Measurements from ENCODE around the gene ZCCHC10.

The ZCCHC10 gene

DNA sequence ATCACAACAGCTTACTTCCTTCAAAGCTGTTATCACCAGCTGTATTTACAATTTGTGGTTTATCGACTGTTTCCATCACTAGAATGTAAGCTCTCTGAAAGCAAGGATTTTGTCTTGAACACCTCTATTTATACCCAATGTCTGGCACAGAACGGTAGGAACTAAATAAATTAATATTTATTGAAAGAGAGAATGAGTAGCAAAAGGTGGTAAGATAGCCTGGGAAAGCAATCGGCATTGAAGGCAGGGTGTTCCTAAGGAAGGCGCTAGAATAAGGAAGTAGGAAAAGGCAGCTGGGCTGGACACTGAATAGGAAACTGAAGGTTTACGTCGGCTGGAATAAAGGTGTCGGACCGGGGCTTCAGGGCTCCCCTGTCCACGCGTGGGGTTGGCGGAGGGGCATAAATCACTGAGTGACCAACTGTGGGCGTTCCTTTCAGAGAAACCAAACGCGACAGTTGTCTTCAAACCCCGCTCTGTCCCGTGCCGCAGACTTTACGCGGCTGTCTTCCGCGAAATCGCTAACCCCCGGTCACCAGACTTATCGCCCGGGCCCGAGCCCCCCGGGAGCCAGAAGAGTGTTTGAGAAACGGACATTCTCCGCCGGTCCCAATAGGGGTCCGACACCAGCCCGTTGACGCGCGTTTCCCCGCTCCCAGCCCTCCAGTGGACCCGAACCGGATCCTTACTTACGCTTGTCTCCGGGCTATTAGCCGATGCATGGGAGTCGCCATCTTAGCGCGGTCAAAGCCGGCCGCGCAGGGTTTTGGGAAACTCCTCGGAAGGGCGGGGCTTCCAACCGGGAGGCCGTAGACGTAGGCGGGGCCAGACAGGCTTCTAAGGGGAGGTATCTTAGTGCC lies at the start of gene ZCCHC10:
ZCCHC10 (minus strand) TSS at position 746 of the 860 bp plus-strand sequence; CDS start at position 734, 12 bp downstream.
- peak; percentile 92 for DNase-seq (ENCODE audit: low read depth)

DNA sequence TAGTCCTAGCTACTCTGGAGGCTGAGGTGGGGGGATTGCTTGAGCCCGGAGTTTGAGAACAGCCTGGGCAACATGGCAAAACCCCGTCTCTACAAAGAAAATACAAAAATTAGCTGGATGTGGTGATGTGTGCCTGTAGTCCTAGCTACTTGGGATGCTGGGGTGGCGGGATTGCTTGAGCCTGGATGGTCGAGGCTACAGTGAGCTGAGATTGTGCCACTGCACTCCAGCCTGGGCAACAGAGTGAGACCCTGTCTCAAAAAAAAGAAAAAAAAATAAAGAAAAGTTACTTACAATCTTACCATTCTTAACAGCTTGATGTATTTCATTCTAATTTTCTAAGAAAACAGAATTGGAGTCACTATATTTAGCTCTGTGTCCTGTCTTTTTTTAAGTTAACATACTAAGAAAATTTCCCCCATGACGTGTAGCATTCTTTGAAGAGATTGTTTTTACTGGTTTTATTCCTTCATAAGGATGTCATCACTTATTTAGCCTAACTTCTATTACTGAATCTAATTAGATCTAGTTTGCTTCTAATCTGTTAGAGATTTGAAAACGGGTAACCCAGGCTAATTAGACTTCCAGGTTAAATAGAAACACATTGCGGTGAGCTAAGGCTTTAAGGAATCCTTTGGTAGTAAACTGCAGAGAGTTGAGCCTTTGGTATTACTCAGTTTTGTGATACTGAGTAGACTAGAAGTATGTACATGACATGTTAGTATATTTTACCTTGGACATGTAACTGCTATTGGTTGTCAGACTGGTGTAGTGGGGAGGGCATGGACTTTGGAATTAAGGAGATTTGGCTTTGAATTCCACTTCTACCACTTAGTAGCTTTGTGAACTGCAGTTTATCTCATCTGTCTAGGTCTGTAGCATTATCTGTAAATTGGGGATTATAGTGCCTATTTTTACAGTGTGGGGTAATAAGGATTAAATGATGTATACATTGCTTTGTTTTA lies 49.5 kb upstream of the ZCCHC10 start:
- DNase-seq (ENCODE audit: low read depth) = peak; percentile 88

DNA sequence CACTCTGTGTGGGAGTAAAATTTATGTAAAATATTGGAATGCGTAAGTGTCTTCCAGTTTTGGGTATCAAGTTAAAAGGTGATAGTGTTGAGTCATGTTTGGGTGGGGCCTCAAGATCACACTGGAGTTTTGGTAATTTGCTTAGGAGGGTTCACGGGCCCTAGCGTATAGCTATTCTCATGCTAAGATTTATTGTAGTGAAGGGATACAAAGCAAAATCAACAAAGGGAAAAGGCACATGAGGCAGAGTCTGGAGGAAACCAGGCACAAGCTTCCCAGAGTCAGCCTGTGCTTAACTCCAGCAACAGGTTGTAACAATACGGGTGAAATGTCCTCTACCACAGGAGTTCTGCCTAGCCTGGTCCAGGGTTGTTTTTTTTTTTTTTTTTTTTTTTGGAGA lies 45.7 kb upstream of the ZCCHC10 start:
- no peak for DNase-seq (ENCODE audit: low read depth)

DNA sequence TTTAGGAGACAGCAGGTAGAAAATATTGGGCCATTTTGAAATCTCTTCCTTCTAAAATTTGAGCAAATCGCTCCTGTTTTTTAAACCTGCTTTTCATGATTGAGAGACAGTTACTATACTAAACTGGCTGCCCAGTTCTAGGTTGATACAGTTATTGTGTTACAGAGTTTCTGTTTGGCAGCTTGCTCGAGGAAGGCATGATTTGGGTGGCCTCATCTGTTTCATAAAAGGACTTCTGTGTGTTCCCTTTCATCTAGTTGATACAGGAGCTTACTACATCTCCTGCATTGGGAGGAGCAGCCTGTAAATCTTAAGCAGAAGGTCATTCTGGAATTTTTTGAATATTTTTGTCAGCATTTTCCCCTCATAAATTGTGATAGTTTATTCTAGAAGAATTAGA lies 39.7 kb upstream of the ZCCHC10 start:
- DNase-seq (ENCODE audit: low read depth) = no peak

DNA sequence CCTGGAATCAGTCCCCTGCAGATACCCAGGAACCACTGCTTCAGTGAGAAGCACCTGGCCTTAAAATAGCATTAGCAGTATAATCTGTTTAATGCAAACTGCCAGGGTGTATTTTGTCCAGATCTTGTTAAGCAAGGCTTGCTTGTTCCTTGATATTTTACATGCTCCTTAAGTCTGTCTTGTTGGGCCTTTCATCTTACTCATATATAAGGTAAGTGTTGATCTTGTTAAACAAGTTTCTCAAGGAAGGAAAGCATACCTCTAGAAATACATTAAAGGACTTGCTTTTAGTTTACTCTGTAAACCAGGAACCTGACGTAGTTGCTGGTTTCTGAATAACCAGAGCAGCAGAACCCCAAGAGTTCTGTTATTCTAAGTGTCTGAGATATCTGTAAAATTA lies 39.1 kb upstream of the ZCCHC10 start:
- DNase-seq (ENCODE audit: low read depth) = no peak

DNA sequence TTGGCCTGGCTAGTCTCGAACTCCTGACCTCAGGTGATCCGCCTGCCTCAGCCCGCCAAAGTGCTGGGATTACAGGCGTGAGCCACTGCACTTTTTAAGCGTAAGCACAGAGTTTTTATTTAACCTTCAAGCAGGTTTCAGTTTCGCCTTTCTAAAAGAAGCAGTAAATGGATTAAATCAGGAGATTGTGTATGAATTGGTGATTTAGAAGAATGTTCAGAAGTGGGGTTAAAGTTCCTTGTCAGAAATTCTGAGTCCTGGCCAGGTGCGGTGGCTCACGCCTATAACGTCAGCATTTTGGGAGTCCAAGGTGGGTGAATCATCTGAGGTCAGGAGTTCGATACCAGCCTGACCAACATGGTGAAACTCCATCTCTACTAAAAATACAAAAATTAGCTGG lies 37.6 kb upstream of the ZCCHC10 start:
- DNase-seq (ENCODE audit: low read depth) = no peak

DNA sequence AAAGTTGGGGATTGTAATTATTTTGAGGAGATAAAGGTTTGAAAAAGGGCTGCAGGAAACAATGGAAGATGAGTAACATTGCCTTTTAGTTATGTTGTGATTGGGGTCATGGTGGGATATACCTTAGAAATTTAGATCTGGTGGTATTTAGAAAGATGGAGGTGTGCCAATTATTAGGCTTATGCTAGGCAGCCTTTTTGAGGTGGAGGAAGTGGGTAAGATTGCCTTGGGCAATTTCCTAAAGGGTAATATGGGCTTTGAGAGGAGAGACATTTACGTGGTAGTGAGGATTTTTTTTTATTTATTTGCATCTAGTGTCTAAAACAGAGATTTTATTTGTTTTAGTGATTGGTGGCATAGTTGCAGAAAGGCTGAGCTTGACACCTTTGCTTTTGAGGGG lies 35.9 kb upstream of the ZCCHC10 start:
- DNase-seq (ENCODE audit: low read depth) = no peak

DNA sequence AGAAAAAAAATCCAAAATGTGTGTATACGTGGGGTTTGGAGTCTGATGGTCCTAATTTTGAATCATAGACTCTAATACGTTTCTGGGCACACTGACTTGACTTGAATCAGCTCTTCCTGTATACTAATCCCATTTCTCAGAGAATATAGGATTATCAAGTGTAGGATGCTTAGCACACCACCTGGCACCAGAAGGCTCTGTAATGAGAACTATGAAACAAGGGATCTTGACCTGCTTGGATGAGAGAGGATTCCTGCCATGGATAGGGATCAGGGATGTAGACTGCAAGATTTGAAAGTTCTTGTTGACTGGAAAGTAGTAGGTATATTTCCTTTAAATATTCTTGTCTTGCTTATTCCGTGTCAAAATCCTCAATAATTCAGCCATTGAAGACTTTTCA lies 33.3 kb upstream of the ZCCHC10 start:
- no peak for DNase-seq (ENCODE audit: low read depth)

DNA sequence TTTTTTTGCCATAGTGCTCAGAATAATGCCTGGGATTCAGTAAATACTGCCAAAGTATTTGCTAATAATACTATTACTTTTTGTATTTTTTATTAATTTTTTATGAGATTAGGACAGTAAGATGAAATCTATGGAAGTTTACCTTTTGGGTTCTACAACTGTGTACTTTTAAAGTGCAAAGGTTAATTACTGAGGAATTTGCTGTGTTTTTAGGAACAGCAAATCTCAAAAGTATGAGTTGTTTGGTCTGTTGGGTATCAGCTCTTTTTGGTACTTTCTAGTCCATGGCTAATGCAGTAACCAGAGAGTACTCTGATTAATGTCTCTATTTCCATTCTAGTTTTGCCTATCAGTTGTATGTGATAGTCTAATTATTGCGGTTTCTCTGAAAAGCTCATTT lies 30.5 kb upstream of the ZCCHC10 start:
- DNase-seq (ENCODE audit: low read depth) = no peak

DNA sequence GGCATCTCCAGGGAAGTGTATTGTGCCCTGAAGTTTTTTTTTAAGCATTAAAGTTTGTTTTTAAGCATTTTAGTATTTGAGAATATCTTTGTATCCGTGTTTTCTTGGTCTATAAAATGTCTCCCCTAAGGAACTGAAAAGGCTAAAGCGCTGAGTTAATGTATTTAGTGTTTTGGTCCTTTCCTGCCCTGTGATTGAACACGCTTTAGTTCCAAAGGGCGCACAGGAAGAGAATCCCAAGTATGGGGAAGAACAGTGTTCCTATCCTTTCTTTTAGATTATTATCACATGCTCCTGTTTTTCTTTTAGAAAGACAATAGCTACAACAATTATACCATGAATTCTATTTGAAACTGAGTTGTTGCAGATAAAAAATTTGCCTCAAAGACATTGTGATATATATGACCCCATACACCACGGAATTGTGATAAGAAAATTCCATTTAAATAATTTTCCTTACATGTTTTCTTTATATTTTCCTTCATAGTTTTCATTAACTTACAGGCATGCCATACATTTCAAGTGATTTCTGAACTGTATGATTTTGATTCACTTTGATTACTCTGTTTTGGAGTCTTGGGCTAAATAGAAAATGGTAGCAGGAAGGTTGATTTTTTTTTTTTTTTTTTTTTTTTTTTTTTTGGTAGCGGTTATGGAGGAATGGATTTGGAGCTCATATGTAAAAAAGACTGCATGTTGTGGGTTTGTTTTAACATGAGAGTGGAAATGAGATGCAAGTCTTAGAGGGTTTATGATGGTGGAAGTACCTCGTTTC lies 28.5 kb upstream of the ZCCHC10 start:
- DNase-seq (ENCODE audit: low read depth) = no peak

DNA sequence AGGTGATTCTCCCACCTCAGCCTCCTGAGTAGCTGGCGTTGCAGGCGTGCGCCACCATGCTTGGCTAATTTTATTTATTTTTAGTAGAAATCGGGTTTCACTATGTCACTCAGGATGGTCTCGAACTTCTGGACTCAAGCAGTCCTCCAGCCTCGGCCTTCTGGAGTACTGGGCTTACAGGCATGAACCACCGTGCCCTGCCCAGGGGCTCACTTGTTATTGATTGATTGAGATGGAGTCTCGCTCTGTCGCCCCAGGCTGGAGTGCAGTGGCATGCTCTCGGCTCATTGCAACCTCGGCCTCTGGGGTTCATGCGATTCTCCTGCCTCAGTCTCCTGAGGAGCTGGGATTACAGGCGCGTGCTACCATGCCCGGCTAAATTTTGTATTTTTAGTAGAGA lies 27.1 kb upstream of the ZCCHC10 start:
- no peak for DNase-seq (ENCODE audit: low read depth)

DNA sequence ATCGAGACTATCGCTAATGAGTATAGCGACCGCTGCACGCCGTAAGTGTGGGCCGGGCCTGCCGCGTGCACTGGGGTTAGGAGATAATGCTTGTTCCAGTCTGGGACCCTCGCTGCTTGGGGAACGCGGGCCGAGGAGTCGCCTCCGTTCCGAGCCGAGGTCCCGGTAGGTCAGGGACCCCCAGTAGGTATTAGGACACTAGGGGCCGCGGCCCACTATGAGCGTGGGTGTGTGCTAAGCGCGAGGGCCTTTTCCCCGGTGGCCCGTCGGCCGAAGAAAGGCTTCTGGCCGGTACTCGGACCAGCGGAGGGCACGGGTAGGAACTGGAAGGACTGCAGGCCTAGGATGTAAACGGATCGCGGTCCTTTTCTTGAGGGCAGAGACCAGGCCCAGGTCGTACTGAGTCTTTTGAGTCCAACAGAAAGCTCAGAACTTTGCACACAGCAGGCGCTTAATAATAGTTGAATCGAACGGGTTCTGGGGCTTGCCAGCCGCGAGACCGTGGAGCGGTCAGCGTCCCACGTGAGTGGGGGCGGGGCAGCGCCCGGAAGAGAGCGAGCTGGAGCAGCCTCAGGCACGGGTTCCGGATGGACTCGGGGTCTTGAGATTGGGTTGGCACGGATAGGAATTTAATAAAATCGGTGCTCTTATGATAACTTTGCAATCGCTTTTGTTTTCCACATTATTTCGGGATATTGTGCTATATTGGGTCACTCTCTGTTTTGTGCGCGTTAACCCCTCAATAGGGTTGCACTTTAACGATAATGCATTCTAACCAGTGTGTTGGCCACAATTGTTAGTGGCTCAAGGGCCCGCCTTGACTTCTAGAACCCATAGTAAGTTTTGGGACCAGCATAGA lies 26.2 kb upstream of the ZCCHC10 start:
- peak; percentile 67 for DNase-seq (ENCODE audit: low read depth)

DNA sequence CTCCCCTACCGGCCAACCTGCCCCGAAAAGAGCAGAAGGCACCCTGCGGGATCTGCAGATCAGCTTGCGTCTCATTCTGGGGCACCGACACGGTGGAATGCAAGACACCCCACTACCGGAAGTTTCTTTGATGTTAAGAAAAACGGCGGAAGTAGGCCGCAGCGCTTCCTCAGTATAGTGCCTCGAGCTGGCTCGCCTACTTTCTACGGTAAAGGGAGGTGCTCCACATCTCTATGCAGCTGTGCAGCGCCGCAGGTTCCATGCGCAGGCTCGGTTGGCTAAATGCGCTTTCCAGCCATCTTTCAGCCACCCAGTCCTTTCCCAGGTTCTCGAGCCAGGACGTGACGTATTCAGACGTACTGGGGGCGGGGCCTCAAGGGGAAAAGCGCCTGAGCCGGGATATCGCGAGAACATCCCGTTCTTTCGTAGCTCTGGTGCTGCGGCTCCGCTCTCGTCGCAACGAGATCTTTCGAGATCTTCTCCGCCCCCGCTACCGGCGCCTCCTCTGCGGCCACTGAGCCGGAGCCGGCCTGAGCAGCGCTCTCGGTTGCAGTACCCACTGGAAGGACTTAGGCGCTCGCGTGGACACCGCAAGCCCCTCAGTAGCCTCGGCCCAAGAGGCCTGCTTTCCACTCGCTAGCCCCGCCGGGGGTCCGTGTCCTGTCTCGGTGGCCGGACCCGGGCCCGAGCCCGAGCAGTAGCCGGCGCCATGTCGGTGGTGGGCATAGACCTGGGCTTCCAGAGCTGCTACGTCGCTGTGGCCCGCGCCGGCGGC lies 25.4 kb upstream of the ZCCHC10 start, which contains the start of gene HSPA4:
HSPA4 (plus strand) TSS at position 472 of the 775 bp plus-strand sequence; CDS start at position 710, 238 bp downstream.
- DNase-seq (ENCODE audit: low read depth) = peak; percentile 99

DNA sequence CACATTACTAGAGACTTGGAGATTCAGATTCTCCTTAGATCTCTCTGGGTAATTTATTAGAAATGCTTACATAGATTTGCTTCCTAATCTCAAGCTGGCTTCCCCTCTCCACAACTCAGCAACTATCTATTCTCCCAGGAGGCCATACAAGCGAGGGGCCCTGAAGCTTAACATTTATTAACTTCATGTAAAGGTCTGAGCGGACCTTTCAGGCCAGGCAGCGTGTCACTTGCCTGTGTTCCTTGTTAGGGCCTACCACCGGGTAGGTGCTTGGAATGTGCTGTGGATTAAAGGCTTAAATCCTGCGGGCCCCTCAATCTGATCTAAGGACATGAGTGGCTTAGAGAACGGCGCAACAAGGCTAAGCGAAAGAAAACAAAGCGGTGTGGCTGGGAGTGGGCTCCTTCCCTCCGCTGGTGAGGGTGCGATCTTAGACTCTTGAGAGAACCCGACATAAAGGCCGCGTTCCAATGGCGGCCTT lies 24.8 kb upstream of the ZCCHC10 start:
- no peak for DNase-seq (ENCODE audit: low read depth)

DNA sequence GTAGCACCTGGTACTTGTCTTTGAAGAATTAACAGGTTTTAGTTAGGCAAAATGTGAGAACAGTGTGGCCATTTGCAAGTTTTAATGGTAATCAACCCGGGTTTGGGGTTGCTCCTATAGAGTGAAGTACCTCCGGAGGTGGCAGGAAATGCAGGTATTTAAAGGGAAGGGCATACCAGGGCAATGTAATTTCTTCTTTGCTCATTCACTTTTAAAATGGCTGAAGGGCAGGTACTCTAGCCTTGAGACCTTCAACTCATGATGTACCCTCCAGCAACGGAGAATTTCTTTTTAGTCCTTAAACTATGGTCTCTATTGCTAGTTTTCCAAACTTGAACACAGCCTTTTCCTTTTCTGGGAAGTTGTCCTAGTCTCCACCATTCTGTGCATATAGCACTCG lies 24.2 kb upstream of the ZCCHC10 start:
- DNase-seq (ENCODE audit: low read depth) = no peak

DNA sequence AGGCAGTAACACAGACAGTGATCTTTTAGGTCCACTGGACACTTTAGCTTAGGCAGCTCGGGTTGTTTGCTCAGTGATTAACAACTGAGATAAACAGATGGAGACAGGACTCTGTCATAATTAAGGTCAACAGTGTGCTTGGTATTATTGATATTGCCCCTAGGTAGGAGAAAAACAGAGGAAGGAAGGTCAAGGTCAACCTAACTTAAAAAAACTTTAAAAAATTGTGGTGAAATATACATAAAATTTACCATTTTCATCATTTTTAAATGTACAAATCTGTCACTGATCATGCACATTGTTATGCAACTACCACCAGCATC lies 23.3 kb upstream of the ZCCHC10 start:
- DNase-seq (ENCODE audit: low read depth) = no peak

DNA sequence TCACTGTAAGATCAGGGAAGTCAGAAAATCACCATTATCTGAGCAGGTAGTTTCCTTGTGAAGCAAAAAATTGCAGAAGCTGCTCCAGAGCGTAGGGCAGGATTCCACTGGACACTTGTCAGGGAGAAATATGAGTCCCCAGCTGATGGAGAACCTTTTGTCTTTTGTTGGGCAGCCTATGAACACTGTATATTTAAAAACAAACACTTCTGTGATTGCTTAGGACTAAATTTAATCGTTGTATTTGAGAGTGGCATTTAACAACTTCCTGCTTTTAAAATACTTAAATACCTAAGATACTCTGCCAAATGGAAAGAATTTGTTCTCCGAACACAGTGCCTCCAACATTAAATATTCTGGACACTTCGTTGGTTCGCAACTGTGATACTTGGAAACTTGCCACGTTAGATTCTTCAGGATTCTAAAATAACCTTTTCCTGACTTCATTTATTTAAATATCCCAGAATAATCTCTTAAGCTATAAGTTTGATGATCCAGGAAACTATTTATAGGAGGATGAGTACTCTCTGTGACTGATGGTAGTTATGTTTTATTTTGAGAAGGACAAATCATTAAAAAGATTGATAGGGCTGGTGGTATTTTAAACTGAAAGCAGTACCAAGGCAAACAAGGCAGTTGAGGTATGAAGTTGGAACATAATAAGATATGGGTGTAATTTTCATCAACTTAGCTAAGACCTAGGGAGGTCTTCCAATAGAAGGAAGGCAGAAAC lies 22.8 kb upstream of the ZCCHC10 start:
- peak; percentile 94 for DNase-seq (ENCODE audit: low read depth)

DNA sequence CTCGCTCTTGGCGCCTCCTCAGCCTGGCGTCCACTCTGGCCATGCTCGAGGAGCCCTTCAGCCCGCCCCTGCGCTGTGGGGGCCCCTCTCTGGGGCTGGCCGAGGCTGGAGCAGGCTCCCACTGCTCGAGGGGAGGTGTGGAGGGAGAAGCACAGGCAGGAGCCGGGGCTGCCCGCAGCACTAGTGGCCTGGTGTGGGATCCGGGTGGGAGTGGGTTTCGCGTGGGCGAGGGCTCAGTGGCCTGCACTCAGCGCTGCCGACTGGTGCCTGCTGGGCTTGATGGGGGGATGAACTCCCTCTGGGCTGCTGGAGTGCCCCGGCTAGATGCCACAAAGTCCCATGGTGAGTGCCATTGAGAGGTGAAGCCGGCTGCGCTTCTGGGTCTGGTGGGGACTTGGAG lies 21.1 kb upstream of the ZCCHC10 start:
- DNase-seq (ENCODE audit: low read depth) = no peak

DNA sequence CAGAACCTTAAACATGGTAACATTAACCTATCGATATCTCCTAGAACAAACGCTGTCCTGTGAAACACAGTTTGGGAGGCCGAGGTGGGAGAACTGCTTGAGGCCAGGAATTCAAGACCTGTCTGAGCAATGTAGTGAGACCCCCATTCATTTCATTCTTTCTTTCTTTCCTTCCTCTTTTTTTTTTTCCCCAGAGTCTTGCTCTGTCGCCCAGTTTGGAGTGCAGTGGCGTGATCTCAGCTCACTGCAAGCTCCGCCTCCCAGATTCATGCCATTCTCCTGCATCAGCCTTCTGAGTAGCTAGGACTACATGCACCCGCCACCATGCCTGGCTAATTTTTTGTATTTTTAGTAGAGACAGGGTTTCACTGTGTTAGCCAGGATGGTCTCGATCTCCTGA lies 20.2 kb upstream of the ZCCHC10 start:
- DNase-seq (ENCODE audit: low read depth) = peak; percentile 59

DNA sequence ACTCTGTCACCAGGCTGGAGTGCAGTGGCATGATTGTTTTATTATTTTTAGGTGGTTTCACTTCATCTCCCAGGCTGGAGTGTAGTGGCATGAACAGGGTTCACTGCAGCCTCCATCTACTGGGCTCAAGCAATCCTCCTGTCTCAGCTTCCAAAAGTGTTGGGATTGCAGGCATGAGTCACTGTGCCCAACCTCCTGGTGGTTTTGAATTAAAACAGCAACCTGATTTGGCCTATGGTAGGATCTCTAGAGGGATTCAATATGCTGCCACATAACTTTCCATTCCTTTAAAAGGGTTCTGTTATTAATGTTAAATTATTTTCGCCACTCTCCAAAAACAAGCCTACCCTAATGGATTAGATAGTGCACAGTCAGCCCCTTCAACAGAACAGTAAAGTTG lies 15.6 kb upstream of the ZCCHC10 start:
- DNase-seq (ENCODE audit: low read depth) = peak; percentile 58

All from EH (cell line).